ENCODE results near the gene TRIM66. TPM values are rescaled to one million over a fixed set of nuclear protein-coding genes. Genes with fewer than 3 reads are reported as not detected.

The TRIM66 gene
- total and polyA plus RNA-seq, 10 of the 15 experiments (the other 5 are each of a cell fraction or from before 2014, with no cell fraction given) = 1.7 to 14.5 (median 7.4) TPM

DNA sequence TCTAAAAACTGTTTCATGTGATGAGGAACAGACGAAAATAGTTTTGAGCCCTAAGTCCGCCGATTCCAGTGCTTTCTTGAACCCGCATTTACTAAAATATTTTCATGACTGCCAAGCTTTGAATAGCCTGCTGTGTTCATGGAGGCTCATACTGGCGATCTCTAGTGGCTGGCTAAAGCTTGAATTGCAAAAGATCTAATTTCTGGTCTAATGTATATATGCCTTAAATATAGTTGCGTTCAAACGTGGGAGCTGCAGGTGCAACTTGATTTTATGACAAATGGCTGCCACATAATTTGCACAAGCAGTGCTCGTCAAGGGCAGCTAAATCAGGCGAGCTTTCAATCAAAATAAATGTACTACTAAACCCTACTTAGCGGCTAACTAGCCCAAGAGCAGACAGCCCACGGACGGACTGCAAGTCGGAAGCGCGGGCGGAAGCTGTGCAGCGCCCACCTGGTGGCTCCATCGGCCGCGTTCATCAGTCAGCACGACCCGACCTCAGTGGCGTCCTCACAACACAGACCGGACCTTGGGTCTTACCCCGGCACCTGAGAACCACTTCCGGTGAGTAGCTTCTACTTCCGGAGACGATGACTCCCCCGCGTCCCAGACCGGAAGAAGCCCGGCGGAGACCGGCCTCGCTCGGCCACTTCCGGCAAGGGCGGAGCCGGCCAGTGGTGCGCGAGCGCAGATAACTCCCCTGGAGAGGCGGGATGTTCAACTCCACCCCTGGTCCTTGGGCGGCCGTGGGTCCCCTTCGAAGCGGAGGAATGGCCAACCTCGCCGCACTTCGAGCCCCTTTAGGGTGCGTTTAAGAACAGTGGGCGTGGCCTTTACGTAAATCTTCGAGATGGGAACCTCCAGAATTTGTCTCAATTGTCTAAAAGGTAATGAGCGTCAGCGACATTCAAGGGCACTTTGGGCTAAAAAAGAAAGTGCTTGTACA, 6.2 kb upstream of the TRIM66 start (continued):
- TF ChIP-seq, protein P1, sequence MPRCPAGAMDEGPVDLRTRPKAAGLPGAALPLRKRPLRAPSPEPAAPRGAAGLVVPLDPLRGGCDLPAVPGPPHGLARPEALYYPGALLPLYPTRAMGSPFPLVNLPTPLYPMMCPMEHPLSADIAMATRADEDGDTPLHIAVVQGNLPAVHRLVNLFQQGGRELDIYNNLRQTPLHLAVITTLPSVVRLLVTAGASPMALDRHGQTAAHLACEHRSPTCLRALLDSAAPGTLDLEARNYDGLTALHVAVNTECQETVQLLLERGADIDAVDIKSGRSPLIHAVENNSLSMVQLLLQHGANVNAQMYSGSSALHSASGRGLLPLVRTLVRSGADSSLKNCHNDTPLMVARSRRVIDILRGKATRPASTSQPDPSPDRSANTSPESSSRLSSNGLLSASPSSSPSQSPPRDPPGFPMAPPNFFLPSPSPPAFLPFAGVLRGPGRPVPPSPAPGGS (IDR thresholded peaks at IDR 0.05; ENCODE audit: borderline replicate concordance, insufficient read depth, low read depth, low read length, poor library complexity, severe bottlenecking) = peak; percentile 94
- TF ChIP-seq SMC3 (IDR thresholded peaks at IDR 0.05; ENCODE audit: borderline replicate concordance, low read length) (peak; percentile 19; the same call in 1 of the 2 replicates), NFYB (IDR thresholded peaks at IDR 0.05; ENCODE audit: insufficient read depth, low read depth, low read length) (no peak), POLR2A (IDR thresholded peaks at IDR 0.05; ENCODE audit: low read depth, low read length) (peak; percentile 92), POLR2AphosphoS5 (IDR thresholded peaks at IDR 0.05; ENCODE audit: low read length) (peak; percentile 97), CBX3 (IDR thresholded peaks at IDR 0.05; ENCODE audit: borderline replicate concordance, low read depth) (no peak), NFXL1 (IDR thresholded peaks at IDR 0.05; ENCODE audit: borderline replicate concordance) (no peak), IKZF2 (IDR thresholded peaks at IDR 0.05) (no peak), SIN3A (IDR thresholded peaks at IDR 0.05; ENCODE audit: low read depth, low read length) (peak; percentile 97)
- TF ChIP-seq, protein P2, sequence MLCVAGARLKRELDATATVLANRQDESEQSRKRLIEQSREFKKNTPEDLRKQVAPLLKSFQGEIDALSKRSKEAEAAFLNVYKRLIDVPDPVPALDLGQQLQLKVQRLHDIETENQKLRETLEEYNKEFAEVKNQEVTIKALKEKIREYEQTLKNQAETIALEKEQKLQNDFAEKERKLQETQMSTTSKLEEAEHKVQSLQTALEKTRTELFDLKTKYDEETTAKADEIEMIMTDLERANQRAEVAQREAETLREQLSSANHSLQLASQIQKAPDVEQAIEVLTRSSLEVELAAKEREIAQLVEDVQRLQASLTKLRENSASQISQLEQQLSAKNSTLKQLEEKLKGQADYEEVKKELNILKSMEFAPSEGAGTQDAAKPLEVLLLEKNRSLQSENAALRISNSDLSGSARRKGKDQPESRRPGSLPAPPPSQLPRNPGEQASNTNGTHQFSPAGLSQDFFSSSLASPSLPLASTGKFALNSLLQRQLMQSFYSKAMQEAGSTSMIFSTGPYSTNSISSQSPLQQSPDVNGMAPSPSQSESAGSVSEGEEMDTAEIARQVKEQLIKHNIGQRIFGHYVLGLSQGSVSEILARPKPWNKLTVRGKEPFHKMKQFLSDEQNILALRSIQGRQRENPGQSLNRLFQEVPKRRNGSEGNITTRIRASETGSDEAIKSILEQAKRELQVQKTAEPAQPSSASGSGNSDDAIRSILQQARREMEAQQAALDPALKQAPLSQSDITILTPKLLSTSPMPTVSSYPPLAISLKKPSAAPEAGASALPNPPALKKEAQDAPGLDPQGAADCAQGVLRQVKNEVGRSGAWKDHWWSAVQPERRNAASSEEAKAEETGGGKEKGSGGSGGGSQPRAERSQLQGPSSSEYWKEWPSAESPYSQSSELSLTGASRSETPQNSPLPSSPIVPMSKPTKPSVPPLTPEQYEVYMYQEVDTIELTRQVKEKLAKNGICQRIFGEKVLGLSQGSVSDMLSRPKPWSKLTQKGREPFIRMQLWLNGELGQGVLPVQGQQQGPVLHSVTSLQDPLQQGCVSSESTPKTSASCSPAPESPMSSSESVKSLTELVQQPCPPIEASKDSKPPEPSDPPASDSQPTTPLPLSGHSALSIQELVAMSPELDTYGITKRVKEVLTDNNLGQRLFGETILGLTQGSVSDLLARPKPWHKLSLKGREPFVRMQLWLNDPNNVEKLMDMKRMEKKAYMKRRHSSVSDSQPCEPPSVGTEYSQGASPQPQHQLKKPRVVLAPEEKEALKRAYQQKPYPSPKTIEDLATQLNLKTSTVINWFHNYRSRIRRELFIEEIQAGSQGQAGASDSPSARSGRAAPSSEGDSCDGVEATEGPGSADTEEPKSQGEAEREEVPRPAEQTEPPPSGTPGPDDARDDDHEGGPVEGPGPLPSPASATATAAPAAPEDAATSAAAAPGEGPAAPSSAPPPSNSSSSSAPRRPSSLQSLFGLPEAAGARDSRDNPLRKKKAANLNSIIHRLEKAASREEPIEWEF (IDR thresholded peaks at IDR 0.05; ENCODE audit: insufficient replicate concordance, low read depth, low read length) = peak; percentile 46
- TF ChIP-seq, protein P3, sequence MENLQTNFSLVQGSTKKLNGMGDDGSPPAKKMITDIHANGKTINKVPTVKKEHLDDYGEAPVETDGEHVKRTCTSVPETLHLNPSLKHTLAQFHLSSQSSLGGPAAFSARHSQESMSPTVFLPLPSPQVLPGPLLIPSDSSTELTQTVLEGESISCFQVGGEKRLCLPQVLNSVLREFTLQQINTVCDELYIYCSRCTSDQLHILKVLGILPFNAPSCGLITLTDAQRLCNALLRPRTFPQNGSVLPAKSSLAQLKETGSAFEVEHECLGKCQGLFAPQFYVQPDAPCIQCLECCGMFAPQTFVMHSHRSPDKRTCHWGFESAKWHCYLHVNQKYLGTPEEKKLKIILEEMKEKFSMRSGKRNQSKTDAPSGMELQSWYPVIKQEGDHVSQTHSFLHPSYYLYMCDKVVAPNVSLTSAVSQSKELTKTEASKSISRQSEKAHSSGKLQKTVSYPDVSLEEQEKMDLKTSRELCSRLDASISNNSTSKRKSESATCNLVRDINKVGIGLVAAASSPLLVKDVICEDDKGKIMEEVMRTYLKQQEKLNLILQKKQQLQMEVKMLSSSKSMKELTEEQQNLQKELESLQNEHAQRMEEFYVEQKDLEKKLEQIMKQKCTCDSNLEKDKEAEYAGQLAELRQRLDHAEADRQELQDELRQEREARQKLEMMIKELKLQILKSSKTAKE (IDR thresholded peaks at IDR 0.05; ENCODE audit: low read depth, poor library complexity, severe bottlenecking) = no peak
- TF ChIP-seq, protein P4, sequence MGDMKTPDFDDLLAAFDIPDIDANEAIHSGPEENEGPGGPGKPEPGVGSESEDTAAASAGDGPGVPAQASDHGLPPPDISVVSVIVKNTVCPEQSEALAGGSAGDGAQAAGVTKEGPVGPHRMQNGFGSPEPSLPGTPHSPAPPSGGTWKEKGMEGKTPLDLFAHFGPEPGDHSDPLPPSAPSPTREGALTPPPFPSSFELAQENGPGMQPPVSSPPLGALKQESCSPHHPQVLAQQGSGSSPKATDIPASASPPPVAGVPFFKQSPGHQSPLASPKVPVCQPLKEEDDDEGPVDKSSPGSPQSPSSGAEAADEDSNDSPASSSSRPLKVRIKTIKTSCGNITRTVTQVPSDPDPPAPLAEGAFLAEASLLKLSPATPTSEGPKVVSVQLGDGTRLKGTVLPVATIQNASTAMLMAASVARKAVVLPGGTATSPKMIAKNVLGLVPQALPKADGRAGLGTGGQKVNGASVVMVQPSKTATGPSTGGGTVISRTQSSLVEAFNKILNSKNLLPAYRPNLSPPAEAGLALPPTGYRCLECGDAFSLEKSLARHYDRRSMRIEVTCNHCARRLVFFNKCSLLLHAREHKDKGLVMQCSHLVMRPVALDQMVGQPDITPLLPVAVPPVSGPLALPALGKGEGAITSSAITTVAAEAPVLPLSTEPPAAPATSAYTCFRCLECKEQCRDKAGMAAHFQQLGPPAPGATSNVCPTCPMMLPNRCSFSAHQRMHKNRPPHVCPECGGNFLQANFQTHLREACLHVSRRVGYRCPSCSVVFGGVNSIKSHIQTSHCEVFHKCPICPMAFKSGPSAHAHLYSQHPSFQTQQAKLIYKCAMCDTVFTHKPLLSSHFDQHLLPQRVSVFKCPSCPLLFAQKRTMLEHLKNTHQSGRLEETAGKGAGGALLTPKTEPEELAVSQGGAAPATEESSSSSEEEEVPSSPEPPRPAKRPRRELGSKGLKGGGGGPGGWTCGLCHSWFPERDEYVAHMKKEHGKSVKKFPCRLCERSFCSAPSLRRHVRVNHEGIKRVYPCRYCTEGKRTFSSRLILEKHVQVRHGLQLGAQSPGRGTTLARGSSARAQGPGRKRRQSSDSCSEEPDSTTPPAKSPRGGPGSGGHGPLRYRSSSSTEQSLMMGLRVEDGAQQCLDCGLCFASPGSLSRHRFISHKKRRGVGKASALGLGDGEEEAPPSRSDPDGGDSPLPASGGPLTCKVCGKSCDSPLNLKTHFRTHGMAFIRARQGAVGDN (IDR thresholded peaks at IDR 0.05) = peak; percentile 91
- TF ChIP-seq, protein P5, sequence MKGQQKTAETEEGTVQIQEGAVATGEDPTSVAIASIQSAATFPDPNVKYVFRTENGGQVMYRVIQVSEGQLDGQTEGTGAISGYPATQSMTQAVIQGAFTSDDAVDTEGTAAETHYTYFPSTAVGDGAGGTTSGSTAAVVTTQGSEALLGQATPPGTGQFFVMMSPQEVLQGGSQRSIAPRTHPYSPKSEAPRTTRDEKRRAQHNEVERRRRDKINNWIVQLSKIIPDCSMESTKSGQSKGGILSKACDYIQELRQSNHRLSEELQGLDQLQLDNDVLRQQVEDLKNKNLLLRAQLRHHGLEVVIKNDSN (IDR thresholded peaks at IDR 0.05; ENCODE audit: borderline replicate concordance, extremely low read length, insufficient read depth, low read depth, low read length) = no peak

Data from GM12878 (cell line).